Ovary (tissue), 9 donors: Measurements from ENCODE around the gene ASF1B. TPM values are rescaled to one million over a fixed set of nuclear protein-coding genes. Genes with fewer than 3 reads are reported as not detected.

ENCODE experiments used
- DNase-seq, 5 donors: peaks; one replicate each; pipeline ENCODE4 v3.0.0-alpha.2; 2019 to 2020
- H3K27ac ChIP-seq, 2 donors: fragments of 200-600 bp; one replicate each; pipeline versions ENCODE4 v1.5.1 to v1.8.0; 2019 to 2022
- H3K27me3 ChIP-seq: fragments of 200-600 bp; one replicate; pipeline ENCODE4 v1.8.0; 2022
- H3K36me3 ChIP-seq: fragments of 200-600 bp; sonication (generic); one replicate; pipeline ENCODE4 v1.5.1; 2019
- H3K4me1 ChIP-seq: one replicate; pipeline ENCODE4 v1.8.1; 2013; ENCODE audit warnings: mild to moderate bottlenecking, moderate library complexity; ENCODE audit not compliant: insufficient read depth
- H3K4me3 ChIP-seq: fragments of 200-600 bp; sonication (generic); one replicate; pipeline ENCODE4 v1.5.1; 2017
- H3K9me3 ChIP-seq, 2 donors: fragments of 200-600 bp in 1 of 2; sonication (generic) in 1 of 2; one replicate each; pipeline versions ENCODE4 v1.5.1 to v1.8.1; 2013 to 2019; ENCODE audit warnings: mild to moderate bottlenecking in 1 of 2, moderate library complexity in 1 of 2
- EP300 ChIP-seq: sonication (generic); formaldehyde crosslinking; IDR thresholded peaks from one replicate; pipeline ENCODE4 v1.6.1; 2017; ENCODE audit warnings: antibody characterized with exemption
- POLR2A ChIP-seq: fragments of 450-650 bp; IDR thresholded peaks from one replicate; pipeline ENCODE4 v1.6.1; 2017; ENCODE audit warnings: antibody characterized with exemption, mild to moderate bottlenecking, moderate library complexity
- WGBS, 3 donors: extraction: QIAGEN DNeasy Blood & Tissue Kit in 1 of 3; methylation state at CpG; one replicate each; pipeline versions ENCODE4 v1.1.5 to v1.1.7; 2013 to 2017; 5-methylcytosine and 5-hydroxymethylcytosine counted together
- intact Hi-C, 4 donors: fragments of 100-400 bp; cut with DNase I; formaldehyde crosslinking; loops; one replicate each; pipeline versions ENCODE4 v1.11.0 to v1.15.1; 2022 to 2023
- polyA plus RNA-seq, 2 donors: library from polyadenylated mRNA; stranded (reverse); fragments of 200-250 nt in 1 of 2; fragments of 350-450 nt in 1 of 2; fragmentation: Illumina TruSeq in 1 of 2; extraction: RNeasy Lipid Tissue Mini Kit (QIAGEN cat#74804) in 1 of 2; gene quantifications; one replicate each; pipeline ENCODE4 v1.2.3, GENCODE V29; 2013 to 2014
- total RNA-seq, 7 donors: library from RNA; depleted of rRNA in 2 of 7; stranded (reverse); fragments of >200 nt in 2 of 7; fragmentation: NEBNext Ultra II Directional in 3 of 7; extraction: Animal tissue kit (Norgen Biotek cat#: 25700) in 3 of 7; gene quantifications; one replicate each; pipeline versions ENCODE4 v1.1.0 to v1.2.4, GENCODE V29; 2016 to 2023
- TF ChIP-seq, protein P1 (sequence below), 3 donors: fragments of 450-650 bp in 2 of 3; fragments of 200-600 bp in 1 of 3; IDR thresholded peaks; one replicate each; pipeline versions ENCODE4 v1.5.1 to v1.8.0; 2016 to 2022; ENCODE audit warnings: antibody characterized with exemption in 3 of 3, mild to moderate bottlenecking in 1 of 3
- donor health status: DM: no; HTN: no; CAD: no; lungs with moderate emphysema.
- donor health status: DM: no; HTN: no; CAD: no.
- donor health status: Bipolar disorder and iron deficiency.
- donor health status: DM: yes; HTN: yes; CAD: no.
- donor health status: DM: no; HTN: no; CAD: no.
- donor health status: DM: yes; HTN: yes; CAD: no.

ASF1B gene
- total and polyA plus RNA-seq, 9 donors = 0.12 to 4.9 (median 1.0) TPM

DNA sequence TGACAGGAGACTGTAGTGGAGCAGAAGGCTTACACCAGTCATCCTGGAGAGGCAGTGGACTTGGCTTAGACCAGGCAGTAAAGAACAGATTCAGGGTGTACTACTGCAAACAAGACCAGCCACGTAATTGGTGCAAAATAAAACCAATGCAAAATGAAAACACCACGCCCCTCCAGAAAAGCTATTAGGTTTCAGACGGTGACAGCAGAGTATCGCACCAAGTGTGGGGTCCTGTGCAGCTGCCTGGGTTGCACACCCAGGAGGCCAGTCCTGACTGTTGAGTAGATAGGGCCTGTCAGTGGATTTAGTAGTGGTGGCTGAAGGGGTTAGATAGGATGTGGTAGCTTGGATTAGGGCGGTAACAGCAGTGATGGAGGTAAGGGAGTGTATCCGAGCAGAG is 13.5 kb downstream of the ASF1B start:
- intact Hi-C loops = no loop called here
- H3K36me3 ChIP-seq = no peaks in the 10 kb centered on the region
- no peak overlapping the region for H3K27ac ChIP-seq
- no peak for DNase-seq
- H3K4me3 ChIP-seq = no peak overlapping the region
- no peaks in the 10 kb centered on the region for H3K27me3 ChIP-seq
- TF ChIP-seq POLR2A (no peak), EP300 (no peak)
- TF ChIP-seq, protein P1, sequence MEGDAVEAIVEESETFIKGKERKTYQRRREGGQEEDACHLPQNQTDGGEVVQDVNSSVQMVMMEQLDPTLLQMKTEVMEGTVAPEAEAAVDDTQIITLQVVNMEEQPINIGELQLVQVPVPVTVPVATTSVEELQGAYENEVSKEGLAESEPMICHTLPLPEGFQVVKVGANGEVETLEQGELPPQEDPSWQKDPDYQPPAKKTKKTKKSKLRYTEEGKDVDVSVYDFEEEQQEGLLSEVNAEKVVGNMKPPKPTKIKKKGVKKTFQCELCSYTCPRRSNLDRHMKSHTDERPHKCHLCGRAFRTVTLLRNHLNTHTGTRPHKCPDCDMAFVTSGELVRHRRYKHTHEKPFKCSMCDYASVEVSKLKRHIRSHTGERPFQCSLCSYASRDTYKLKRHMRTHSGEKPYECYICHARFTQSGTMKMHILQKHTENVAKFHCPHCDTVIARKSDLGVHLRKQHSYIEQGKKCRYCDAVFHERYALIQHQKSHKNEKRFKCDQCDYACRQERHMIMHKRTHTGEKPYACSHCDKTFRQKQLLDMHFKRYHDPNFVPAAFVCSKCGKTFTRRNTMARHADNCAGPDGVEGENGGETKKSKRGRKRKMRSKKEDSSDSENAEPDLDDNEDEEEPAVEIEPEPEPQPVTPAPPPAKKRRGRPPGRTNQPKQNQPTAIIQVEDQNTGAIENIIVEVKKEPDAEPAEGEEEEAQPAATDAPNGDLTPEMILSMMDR (IDR thresholded peaks at IDR 0.05) = no peak
- no peaks in the 10 kb centered on the region for H3K9me3 ChIP-seq
- WGBS, 3 donors = 92 to 95% (median 93%) methylated on average over 6 of the region's 6 CpGs
- peaks cover 10% of the 10 kb centered on the region for H3K4me1 ChIP-seq

DNA sequence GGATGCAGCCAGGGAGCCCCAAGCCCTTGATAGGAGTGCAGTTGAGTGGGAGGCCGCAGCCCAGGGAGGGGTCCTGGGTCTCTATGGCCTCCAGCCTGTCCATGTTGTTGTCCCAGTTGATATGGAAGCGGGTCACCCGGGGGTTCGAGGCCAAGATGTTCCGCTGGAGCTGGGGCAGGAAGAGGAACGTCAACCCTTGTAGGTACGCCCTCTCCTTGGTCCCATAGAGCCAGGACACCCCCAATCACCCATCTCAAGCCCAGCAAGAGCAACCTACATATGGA is 15.9 kb downstream of the ASF1B start:
- H3K27ac ChIP-seq = peak overlapping the region; percentile 48 to 99
- peak in 1 of 5 donors; percentile 38 for DNase-seq
- H3K4me3 ChIP-seq = no peak overlapping the region

DNA sequence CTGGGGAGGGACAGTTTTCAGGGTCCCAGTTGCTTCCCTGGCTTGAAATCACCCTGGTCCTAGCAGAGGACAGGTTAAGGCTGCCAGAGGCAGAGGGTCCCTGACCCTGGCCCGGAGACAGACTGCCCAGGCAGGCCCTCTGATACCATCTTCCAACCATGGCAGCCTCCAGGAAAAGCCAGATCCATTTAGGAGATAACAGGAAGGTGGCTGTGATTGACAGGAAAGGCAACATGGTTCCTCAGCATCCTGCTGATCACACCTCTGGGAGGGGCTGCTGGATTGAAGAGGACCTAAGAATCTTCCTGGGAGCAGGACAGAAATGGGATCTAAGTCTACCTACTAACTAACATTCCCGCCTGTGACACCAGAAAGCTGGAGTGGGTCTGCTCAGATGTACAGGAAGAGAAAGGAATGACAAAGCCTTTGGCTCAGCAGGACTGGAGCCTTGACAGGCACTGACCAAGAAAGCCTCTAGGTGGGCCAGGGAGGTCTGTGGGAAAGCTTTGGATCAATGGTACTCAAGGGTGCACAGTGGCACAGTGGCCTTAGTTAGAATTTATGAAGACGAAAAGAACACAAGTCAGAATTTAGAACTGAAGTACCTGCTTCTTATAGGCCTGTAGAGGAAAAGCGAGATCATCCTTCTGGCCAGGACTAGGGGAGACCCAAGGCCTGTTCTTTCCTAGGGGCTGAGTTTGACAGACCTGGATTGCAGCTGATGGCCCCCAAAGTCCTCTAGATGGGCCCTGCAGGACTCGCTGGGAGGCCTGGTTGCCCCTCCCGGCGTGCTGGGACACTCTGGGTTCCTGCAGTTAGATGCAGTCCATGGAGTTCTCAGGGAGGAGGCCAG is 16.5 kb downstream of the ASF1B start:
- intact Hi-C loops = loop anchor here in 1 of 4 donors (5.0 kb wide), 1 partner anchor 38 kb away; no protein-coding TSS in a partner anchor
- H3K9me3 ChIP-seq = no peaks in the 10 kb centered on the region
- no peaks in the 10 kb centered on the region for H3K27me3 ChIP-seq
- WGBS, 3 donors = 82 to 88% (median 85%) methylated on average over 7 of the region's 7 CpGs
- H3K36me3 ChIP-seq = no peaks in the 10 kb centered on the region
- H3K4me1 ChIP-seq = peaks cover 17% of the 10 kb centered on the region
- H3K27ac ChIP-seq = peak overlapping the region; percentile 92 to 99
- H3K4me3 ChIP-seq = no peak overlapping the region
- DNase-seq = no peak
- TF ChIP-seq EP300 = no peak
- TF ChIP-seq, protein P1 (IDR thresholded peaks at IDR 0.05) = no peak

More for the DNA sequence above, 15.9 kb downstream of the ASF1B start:
- Histone ChIP-seq H3K4me1 (peaks cover 17% of the 10 kb centered on the region), H3K27me3 (no peaks in the 10 kb centered on the region), H3K9me3 (no peaks in the 10 kb centered on the region), H3K36me3 (no peaks in the 10 kb centered on the region)
- TF ChIP-seq, protein P1 (IDR thresholded peaks at IDR 0.05) = no peak
- TF ChIP-seq POLR2A (no peak), EP300 (no peak)
- 90 to 95% (median 93%) methylated on average over 7 of the region's 7 CpGs for WGBS, 3 donors
- intact Hi-C loops = no loop called here

DNA sequence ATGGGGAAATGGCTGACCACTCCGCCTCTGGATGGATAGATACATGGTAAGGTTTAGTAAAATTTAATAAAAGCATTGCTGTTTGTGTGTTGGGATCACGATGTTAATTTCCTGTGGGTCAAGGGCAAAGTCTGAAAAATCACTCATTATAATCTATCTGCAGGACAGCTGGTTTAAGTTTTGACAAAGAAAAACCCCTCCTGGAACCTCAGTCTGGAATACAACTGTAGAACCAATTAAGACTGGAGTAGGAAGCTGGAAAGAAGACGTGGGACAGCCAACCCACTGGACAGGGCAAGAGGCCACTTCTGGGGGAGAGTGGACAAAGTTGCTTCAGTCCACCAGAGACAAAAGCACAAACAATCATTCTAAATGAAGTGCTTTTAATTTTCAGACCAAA is 17.2 kb downstream of the ASF1B start:
- peak overlapping the region; percentile 92 to 99 for H3K27ac ChIP-seq
- no peaks in the 10 kb centered on the region for H3K9me3 ChIP-seq
- H3K27me3 ChIP-seq = no peaks in the 10 kb centered on the region
- no peaks in the 10 kb centered on the region for H3K36me3 ChIP-seq
- TF ChIP-seq, protein P1 (IDR thresholded peaks at IDR 0.05) = no peak
- TF ChIP-seq EP300 = no peak
- TF ChIP-seq POLR2A = no peak
- 24 to 31% (median 31%) methylated on average over 3 of the region's 3 CpGs for WGBS, 3 donors
- intact Hi-C loops = loop anchor here in 1 of 4 donors (5.0 kb wide), 1 partner anchor 37 kb away; no protein-coding TSS in a partner anchor
- peak overlapping the region; percentile 64 for H3K4me3 ChIP-seq
- no peak for DNase-seq
- H3K4me1 ChIP-seq = peaks cover 22% of the 10 kb centered on the region
